Measurements from ENCODE around the gene CPVL.

CPVL gene

GRCh38 chr7:29035044-29035740 is 111.1 kb downstream of the CPVL start:
- no peak for TF ChIP-seq CTCF (IDR thresholded peaks at IDR 0.05)
- TF ChIP-seq ZFX (IDR thresholded peaks at IDR 0.05; ENCODE audit: borderline replicate concordance), result no peak
- H3K27ac ChIP-seq, result no peak overlapping the region

DNA sequence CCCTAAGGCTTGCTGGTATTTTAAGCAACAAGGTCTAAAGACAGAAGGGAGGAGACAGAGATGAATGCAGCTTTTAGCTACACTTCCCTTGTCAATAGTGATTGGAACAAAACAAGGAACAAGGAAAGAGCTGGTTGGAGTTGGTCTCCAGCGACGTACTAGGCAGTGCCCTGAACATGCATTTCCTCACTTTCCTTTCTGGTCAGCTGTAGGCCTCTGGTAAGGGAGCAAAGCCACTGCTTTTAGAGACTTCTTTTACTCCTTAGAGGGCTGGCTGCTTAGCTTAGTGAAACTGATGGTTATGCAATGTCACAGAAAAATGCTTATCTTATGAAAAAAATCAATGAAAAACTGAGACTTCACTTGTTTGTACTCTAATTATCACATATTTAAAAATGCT is 112.8 kb downstream of the CPVL start:
- TF ChIP-seq ZFX (IDR thresholded peaks at IDR 0.05; ENCODE audit: borderline replicate concordance), result no peak
- TF ChIP-seq CTCF (IDR thresholded peaks at IDR 0.05), result no peak
- H3K27ac ChIP-seq, result no peak overlapping the region

GRCh38 chr7:29032146-29032545 is 114.2 kb downstream of the CPVL start:
- TF ChIP-seq CTCF (IDR thresholded peaks at IDR 0.05) (no peak), ZFX (IDR thresholded peaks at IDR 0.05; ENCODE audit: borderline replicate concordance) (no peak)
- H3K27ac ChIP-seq, result no peak overlapping the region

- TF ChIP-seq CTCF (IDR thresholded peaks at IDR 0.05) (no peak), ZFX (IDR thresholded peaks at IDR 0.05; ENCODE audit: borderline replicate concordance) (no peak)
- no peak overlapping the region for H3K27ac ChIP-seq
Measured at GRCh38 chr7:29030781-29031275, 115.5 kb downstream of the CPVL start.

- TF ChIP-seq ZFX (IDR thresholded peaks at IDR 0.05; ENCODE audit: borderline replicate concordance), result no peak
- TF ChIP-seq CTCF (IDR thresholded peaks at IDR 0.05), result no peak
- no peak overlapping the region for H3K27ac ChIP-seq
Measured at GRCh38 chr7:29022291-29022988, 123.9 kb downstream of the CPVL start.

DNA sequence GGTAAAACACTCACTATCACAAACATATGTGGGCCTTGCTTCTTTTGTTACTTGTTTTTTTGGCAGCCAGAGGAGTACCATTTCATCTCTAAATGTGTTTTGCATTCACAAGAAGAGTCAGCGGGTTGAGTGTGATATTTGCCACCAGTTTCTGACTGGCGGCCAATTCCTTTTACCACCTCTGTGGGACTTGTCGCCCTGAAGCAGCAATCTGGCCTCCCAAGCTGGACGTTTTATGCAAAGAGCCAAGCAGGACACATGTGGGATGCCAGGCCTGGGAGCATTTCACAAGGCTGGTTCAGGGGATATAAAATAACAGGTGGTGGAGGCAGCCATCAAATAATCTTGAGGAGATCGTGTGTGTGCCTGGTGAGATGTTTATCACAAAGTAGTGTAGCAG is 126.4 kb downstream of the CPVL start:
- TF ChIP-seq ZFX (IDR thresholded peaks at IDR 0.05; ENCODE audit: borderline replicate concordance), result no peak
- no peak for TF ChIP-seq CTCF (IDR thresholded peaks at IDR 0.05)
- no peak overlapping the region for H3K27ac ChIP-seq

- no peak overlapping the region for H3K27ac ChIP-seq
- TF ChIP-seq ZFX (IDR thresholded peaks at IDR 0.05; ENCODE audit: borderline replicate concordance) (no peak), CTCF (IDR thresholded peaks at IDR 0.05) (no peak)
Measured at GRCh38 chr7:29019387-29019786, 127.0 kb downstream of the CPVL start.
